Parathyroid adenoma (tissue), 2 donors: ENCODE measurements around the gene HLCS.

Source experiments
- H2AFZ ChIP-seq: fragments of 300-600 bp; sonication (generic); one replicate; pipeline ENCODE4 v1.7.0; 2017; ENCODE audit warnings: antibody characterized with exemption, mild to moderate bottlenecking
- H3K27ac ChIP-seq: fragments of 300-600 bp; sonication (generic); one replicate; pipeline ENCODE4 v1.7.0; 2017
- H3K27me3 ChIP-seq: fragments of 300-600 bp; sonication (generic); one replicate; pipeline ENCODE4 v1.7.0; 2017; ENCODE audit warnings: low read length; ENCODE audit not compliant: control insufficient read depth, insufficient read depth
- H3K36me3 ChIP-seq: fragments of 300-600 bp; sonication (generic); one replicate; pipeline ENCODE4 v1.7.0; 2017; ENCODE audit warnings: low read length; ENCODE audit not compliant: control insufficient read depth, insufficient read depth
- H3K4me1 ChIP-seq: fragments of 300-600 bp; sonication (generic); one replicate; pipeline ENCODE4 v1.7.0; 2017; ENCODE audit warnings: control low read depth
- H3K4me2 ChIP-seq: fragments of 300-600 bp; sonication (generic); one replicate; pipeline ENCODE4 v1.7.0; 2017; ENCODE audit warnings: low read length
- H3K4me3 ChIP-seq: fragments of 300-600 bp; sonication (generic); one replicate; pipeline ENCODE4 v1.7.0; 2017; ENCODE audit warnings: low read depth, low read length
- H3K79me2 ChIP-seq: fragments of 300-600 bp; sonication (generic); one replicate; pipeline ENCODE4 v1.7.0; 2017; ENCODE audit warnings: control low read depth
- H3K9ac ChIP-seq: fragments of 300-600 bp; sonication (generic); one replicate; pipeline ENCODE4 v1.7.0; 2017; ENCODE audit warnings: mild to moderate bottlenecking
- H3K9me3 ChIP-seq: fragments of 300-600 bp; sonication (generic); one replicate; pipeline ENCODE4 v1.7.0; 2017; ENCODE audit warnings: low read length; ENCODE audit not compliant: control insufficient read depth
- TF ChIP-seq, protein P1 (sequence below): fragments of 300-600 bp; sonication (generic); IDR thresholded peaks from one replicate; pipeline ENCODE4 v1.7.0; 2017; ENCODE audit warnings: antibody characterized with exemption, mild to moderate bottlenecking
- donor health status: primary hyperparathyroidism.

HLCS gene

DNA sequence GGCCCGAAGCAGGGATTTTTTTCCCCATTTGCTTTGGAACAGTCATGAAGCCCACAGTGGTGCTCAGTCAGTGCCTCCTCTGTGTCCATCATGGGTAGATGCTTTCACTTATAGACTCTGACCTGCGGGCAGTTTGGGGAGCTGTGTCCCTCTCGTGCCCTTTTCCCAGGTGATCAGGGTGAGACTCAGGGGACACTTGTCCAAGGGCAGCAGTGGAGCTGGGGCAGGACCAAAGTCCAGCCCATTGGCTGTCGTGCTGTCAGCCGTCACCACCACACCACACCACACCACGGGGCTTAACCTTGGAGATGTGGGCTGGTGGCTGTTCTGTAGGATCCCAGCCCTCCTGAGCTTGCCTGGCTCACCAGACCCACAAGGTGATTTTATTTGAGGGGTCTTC lies 232.6 kb downstream of the HLCS start:
- H3K9me3 ChIP-seq, result no peaks in the 10 kb centered on the region
- no peak overlapping the region for H3K27ac ChIP-seq
- no peak overlapping the region for H3K9ac ChIP-seq
- H3K4me2 ChIP-seq, result no peak overlapping the region
- TF ChIP-seq, protein P1, sequence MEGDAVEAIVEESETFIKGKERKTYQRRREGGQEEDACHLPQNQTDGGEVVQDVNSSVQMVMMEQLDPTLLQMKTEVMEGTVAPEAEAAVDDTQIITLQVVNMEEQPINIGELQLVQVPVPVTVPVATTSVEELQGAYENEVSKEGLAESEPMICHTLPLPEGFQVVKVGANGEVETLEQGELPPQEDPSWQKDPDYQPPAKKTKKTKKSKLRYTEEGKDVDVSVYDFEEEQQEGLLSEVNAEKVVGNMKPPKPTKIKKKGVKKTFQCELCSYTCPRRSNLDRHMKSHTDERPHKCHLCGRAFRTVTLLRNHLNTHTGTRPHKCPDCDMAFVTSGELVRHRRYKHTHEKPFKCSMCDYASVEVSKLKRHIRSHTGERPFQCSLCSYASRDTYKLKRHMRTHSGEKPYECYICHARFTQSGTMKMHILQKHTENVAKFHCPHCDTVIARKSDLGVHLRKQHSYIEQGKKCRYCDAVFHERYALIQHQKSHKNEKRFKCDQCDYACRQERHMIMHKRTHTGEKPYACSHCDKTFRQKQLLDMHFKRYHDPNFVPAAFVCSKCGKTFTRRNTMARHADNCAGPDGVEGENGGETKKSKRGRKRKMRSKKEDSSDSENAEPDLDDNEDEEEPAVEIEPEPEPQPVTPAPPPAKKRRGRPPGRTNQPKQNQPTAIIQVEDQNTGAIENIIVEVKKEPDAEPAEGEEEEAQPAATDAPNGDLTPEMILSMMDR, result no peak
- no peaks in the 10 kb centered on the region for H3K4me1 ChIP-seq
- H3K4me3 ChIP-seq, result no peak overlapping the region
- H3K27me3 ChIP-seq, result no peaks in the 10 kb centered on the region
- no peaks in the 10 kb centered on the region for H3K36me3 ChIP-seq
- no peak overlapping the region for H2AFZ ChIP-seq
- no peaks in the 10 kb centered on the region for H3K79me2 ChIP-seq

DNA sequence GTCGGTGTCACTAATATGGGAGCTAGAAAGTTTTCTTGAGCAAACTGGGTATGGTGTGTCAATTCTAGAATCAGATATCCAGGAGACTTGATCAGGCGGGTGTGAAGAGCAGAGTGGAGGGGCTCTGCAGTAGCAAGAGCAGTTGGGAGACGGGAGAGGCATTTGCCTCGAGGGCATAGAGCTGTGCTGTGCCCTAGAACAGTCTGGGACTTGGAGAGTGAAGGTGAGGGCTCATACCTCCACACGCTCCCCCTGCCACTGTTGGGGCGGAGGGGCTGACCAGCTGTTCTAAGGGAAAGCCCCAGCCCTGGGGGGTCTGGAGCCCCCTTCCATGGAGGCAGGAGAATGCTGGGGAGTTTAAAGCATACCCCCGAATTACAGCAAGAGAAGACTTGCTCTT lies 233.7 kb downstream of the HLCS start:
- Histone ChIP-seq H3K27ac (no peak overlapping the region), H3K9me3 (no peaks in the 10 kb centered on the region), H3K4me3 (no peak overlapping the region), H3K27me3 (no peaks in the 10 kb centered on the region), H3K9ac (no peak overlapping the region), H2AFZ (no peak overlapping the region), H3K4me2 (no peak overlapping the region), H3K4me1 (no peaks in the 10 kb centered on the region), H3K36me3 (no peaks in the 10 kb centered on the region), H3K79me2 (no peaks in the 10 kb centered on the region)
- TF ChIP-seq, protein P1, result no peak

DNA sequence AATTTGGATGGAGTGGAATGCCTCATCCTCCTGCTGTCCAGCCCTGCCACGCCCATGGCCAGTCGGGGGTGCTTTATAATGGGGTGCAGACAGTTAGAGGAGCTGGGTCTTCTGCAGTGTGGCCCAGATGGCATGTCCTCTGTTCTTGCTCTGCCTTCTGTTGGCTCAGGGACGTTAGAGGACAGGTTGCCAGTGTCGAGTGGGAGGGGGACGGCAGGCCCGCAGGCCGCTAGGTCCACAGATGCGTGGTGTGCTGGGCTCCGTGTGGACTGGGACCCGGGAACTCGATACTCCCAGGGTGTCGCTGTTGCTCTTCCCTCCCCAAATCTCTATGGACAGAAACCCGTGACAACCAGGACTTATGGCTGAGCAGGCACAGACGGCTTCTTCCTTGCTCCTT lies 234.3 kb downstream of the HLCS start:
- H3K9ac ChIP-seq, result no peak overlapping the region
- no peak overlapping the region for H3K27ac ChIP-seq
- TF ChIP-seq, protein P1, result no peak
- H3K36me3 ChIP-seq, result no peaks in the 10 kb centered on the region
- H2AFZ ChIP-seq, result no peak overlapping the region
- no peak overlapping the region for H3K4me2 ChIP-seq
- H3K79me2 ChIP-seq, result no peaks in the 10 kb centered on the region
- no peaks in the 10 kb centered on the region for H3K9me3 ChIP-seq
- H3K4me1 ChIP-seq, result no peaks in the 10 kb centered on the region
- no peak overlapping the region for H3K4me3 ChIP-seq
- H3K27me3 ChIP-seq, result no peaks in the 10 kb centered on the region

DNA sequence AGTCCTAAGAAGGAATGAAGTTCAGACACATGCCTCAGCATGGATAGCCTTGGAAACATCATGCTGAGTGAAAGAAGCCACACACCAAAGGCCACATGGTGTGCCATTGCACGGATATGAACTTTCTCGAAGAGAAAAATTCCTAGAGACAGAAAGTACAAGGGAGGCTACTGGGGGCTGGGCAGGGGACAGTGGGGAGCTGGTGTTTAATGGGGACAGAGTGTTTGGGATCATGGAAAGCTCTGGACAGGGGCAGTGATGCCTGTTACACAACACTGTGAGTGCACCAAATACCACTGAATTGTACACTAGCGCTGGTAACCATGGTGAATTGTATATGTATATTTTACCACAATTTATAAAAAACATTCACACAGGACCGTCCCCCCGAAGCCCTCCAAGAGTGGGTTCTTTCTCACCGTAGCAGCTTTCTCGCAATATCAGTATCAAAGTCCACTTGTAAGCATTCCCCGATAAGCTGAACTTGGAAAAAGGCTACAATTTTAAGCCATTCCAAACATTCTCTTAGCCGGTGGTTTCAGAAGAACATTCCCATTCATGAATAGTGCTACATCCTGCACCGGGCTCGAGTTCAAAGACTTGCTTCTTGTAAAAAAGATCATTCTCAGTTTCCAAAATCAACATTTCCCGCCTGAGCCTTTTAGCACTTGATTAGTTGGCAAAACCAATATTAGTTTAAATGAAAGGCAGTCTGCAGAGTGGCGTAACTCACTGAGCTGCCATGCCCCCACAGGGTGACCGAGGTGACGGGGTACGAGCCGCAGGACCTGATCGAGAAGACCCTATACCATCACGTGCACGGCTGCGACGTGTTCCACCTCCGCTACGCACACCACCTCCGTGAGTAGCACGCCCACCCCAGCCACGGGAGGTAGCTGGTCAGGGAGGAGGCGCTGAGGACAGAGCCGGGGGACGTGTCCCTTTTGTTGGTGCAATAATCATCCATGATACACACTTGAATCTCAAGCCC lies 235.9 kb downstream of the HLCS start:
- Histone ChIP-seq H3K4me3 (no peak overlapping the region), H3K79me2 (no peaks in the 10 kb centered on the region), H2AFZ (no peak overlapping the region), H3K4me2 (no peak overlapping the region), H3K4me1 (no peaks in the 10 kb centered on the region), H3K36me3 (no peaks in the 10 kb centered on the region), H3K9me3 (no peaks in the 10 kb centered on the region), H3K9ac (no peak overlapping the region), H3K27ac (no peak overlapping the region), H3K27me3 (no peaks in the 10 kb centered on the region)
- TF ChIP-seq, protein P1, result no peak
